COLO668 (cell line): ENCODE data around the gene CLSTN3.

Experiments used
- DNase-seq: peaks from one replicate; lab custom pipeline; 2025; ENCODE audit not compliant: unreplicated experiment; lab: John Stamatoyannopoulos, UW

Gene CLSTN3

GRCh38 chr12:7129872-7130691 lies at the start of gene CLSTN3:
CLSTN3 (plus strand) TSS chr12:7130371; CDS start chr12:7130649, 278 bp downstream.
- DNase-seq = peak; percentile 74

- DNase-seq = no peak
Observed at GRCh38 chr12:7081037-7081436, 49.1 kb upstream of the CLSTN3 start.

- DNase-seq = no peak
Observed at GRCh38 chr12:7083125-7083524, 47.0 kb upstream of the CLSTN3 start.

DNA sequence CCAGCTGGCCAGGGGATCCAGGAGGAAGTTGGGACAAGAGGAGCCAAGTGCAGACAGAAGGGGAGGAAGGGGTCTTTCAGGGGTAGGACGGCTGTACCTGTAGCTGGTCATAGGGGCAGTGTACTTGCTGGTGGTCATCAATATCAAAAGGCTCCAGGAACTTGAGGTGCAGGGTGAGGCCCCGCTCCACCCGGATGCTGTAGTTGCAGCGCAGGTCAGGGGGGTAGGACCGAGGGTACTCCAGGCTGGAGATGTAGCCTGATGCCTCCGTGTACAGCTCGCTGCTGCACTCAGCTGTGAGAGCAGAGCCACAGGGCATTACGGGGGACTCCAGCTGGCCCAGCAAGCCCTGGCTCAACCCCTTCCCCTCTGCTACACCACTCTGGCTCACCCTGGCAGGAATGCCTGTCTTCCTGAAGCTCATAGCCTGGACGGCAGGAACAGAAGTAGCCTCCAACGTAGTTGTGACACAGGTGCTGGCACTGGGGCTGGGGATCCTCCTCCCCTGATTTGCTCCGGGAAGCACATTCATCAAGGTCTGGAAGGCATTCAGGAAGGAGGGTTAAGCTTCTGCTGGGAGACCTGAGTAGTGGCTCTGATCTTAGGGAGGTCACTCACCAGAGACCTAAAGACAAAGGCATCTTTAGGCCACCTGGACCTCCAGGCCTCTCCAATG lies 40.8 kb upstream of the CLSTN3 start:
- DNase-seq = no peak

GRCh38 chr12:7090222-7090998 lies 39.8 kb upstream of the CLSTN3 start:
- no peak for DNase-seq

- DNase-seq = no peak
Observed at GRCh38 chr12:7091171-7091570, 39.0 kb upstream of the CLSTN3 start.

DNA sequence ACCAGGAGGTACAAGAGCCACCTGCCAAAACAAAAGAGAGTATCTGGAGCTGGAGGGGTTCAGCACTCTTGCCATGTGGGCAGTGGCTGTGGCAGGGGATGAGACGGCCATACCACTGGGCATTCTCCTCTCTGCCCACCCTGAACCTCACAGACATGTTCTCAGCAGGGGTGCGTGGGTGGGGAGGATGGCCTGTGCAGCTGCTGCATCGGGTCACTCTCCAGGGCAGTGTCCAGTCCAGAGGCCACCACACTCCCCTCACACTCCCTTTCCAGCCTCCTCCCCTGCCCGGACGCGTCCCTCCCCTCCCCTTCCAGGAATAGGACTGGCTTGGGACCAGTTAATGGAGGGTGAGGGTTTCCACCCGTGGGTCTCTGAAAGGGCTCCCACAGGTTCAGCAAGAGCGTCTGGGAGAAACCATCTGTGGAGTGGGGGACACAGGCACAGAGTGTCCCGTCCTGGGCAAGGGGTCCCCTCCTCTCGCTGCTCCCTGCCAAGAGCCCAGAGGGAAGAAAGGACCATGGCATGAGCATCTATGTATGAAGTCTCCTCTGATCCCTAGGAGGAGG lies 38.4 kb upstream of the CLSTN3 start:
- DNase-seq = no peak

- DNase-seq = peak; percentile 38
Observed at GRCh38 chr12:7092229-7092985, 37.8 kb upstream of the CLSTN3 start, which contains the start of gene C1R. C1R (minus strand) TSS chr12:7092445; CDS start chr12:7092388, 57 bp downstream.

DNA sequence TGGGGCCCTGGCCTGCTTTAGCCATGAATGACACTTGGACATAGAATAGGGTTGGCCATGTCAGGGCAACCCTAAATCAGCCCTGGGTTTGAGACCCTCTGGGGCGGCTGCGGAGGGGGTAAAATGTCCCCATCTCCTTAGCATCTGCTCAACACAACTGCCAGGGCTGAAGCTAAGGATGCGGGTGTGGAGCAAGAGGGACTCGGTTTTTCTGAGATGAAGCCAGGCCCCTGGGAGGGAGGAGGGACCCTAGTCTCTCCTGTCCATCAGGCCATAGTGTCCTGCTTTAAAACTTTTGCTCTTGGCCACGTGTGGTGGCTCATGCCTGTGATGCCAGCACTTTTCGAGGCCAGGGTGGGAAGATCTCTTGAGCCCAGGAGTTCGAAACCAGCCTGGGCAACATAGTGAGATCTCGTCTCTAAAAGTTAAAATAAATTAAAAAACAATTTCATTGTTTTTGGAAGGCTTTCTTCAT lies 37.1 kb upstream of the CLSTN3 start:
- no peak for DNase-seq

- DNase-seq = no peak
Observed at GRCh38 chr12:7093486-7093885, 36.7 kb upstream of the CLSTN3 start.

GRCh38 chr12:7093892-7094291 lies 36.3 kb upstream of the CLSTN3 start:
- no peak for DNase-seq

DNA sequence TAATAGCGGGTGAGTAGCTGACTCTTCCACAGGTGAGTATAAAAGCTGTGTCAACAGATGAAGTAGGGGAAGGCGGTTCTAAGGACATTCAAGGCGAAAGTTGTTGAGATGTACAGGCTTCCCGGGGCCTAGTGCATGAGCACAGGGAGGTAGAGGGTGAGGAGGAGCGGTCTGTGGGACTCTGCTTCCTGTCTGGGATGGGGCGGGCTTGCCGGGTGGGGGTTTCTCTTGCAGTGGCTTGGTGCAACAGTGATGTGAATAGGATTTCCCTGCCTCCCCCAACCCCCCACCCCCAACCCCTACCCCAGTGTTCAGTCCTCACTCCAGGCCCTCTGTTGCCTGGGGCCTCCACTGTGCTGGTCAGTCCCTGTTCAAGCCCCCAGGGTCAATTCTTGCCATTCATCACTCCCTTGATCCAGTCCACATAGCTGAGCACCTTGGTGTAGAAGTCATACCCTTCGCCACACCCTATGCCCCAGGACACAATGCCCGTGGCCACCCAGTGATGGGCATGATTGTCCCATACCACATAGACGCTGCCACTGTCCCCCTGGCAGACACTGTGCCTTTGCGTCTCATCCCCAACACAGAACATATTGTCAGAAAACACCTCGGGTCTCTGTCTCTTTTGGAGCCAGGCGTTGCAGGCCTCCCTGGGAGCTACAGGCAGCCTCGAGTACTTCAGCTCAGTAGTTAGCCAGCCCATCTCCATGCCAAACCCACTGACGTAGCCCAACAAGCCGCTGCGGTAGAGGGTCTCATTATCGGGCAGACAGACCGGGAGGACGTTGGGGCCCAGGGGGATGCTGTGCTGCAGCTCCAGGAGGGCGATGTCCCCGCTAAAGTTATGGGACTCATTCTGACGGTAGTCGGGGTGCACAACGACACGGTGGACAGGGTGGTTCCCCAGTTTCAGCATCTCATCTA lies 33.9 kb upstream of the CLSTN3 start:
- DNase-seq = no peak

DNA sequence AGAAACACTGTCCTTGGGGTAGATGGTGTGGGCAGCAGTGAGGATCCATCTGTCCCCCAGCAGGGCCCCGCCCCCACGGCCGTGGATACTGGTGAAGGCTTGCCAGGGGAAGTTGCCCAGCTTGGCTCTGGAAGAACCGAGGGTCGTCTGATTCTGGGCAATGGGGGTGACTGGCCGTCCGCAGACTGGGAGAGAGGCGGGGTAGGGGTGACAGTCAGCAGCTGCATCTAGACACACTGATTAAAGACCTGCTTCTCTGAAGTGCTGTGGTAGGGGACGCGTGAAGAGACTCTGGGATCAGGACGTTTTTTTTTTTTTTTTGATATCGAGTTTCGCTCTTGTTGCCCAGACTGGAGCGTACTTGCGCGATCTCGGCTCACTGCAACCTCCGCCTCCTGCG lies 33.2 kb upstream of the CLSTN3 start:
- DNase-seq = no peak

DNA sequence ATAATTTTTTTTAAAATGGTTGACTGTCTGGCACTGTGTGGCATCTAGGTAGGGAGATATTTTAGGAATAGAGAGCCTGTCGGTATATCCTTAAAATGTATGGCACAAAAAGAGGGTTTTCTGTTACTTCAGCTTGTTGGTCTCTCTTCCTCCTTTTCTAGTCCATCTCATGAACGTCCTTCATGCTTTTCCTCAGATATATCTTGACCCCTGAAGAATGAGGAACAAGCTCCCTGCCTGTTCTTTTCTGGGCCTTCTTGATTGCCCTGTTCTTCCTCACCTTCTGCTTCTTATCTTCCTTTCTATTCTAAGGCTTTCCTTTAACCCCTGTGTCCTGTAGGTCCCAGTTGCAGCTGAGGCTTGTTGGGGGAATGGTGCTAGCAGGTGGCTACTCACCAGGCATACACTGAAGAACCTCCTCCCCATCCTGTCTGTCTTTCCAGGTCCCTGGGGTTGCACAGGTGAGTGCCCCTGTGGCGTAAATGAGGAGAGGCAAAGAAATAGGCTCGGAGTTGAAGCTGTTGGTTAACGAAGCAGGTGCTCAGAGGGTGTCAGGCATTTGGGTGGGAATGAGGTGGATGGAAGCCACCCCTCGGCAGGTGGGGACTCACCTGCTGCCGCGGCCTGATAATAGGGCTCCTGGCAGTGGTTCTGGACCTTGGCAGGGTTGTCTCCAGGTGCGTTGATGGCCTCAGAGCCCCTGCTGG lies 30.7 kb upstream of the CLSTN3 start:
- DNase-seq = no peak

DNA sequence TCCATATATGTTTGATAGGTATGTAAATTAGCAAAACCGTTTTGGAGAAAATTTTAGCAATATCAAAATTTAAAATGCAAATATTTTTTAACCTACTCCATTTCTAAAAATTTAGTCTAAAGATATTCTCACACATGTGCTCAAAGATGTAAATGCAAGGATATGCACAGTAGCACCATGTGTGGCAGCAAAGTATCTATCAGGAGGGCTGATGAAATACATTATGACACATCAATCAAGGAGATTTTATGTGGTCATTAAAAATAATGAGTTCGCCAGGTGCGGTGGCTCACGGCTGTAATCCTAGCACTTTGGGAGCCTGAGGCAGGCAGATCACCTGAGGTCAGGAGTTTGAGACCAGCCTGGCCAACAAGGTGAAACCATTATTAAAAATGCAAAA lies 29.9 kb upstream of the CLSTN3 start:
- DNase-seq = no peak

GRCh38 chr12:7101047-7101693 lies 29.0 kb upstream of the CLSTN3 start:
- DNase-seq = no peak

DNA sequence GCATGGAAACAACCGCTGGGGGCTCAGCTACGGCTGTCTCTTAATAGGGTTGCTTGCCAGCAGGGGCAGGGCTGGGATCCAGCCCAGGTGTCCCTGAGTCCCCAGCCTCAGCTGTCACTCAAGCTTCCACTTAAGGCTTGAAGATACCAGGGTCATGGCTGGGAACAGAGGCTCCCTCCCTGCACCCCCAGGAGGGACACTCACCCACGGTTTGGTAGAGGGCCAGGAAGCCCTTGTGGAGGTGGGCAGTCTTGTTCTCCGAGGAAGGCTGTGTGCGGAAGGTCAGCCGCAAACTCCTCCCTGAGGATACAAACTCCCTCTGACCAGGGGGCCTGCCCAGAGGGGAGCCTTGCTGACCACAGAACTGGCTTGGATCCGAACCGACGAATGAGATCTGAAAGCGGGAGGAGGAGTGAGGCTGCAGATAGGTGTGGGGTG lies 28.5 kb upstream of the CLSTN3 start:
- DNase-seq = no peak

DNA sequence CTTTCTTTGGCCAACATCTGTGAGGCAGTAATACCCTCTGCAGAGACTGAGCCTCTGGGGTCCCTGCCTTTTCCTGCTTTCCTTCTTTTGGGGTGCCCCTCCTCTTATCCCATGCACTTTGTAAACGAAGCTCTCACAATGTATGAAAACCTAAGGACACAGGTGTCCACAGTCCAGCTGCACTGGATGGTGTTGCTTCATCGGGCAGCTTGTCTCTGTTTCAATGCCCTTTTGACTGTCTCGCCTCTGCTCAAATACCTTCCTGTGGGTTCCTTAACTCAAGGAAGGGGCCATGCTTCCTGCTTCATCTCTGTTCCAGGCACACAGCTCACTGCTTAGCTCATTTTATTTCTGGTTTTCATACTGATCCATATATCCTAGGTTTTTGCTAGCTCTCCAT lies 27.6 kb upstream of the CLSTN3 start:
- no peak for DNase-seq
